ENCODE results near the gene FLNB.

The FLNB gene

DNA sequence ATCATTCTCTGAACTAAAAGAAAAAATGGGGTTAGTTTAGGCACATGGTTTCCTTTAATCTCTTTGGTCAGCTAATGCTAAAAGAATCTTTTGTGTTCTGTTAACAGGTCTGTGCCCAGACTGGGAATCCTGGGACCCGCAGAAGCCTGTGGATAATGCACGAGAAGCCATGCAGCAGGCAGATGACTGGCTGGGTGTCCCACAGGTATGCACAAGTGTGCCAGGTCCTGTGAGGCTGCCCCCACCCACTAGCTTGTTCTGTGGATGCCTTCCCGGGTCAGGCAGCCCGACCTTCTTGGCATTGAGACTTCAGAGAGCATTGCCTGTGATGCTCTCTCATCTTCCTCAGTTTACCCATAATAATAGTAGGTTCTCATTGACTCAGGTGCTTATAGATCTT lies 70.4 kb downstream of the FLNB start:
- H3K27ac ChIP-seq = peak overlapping the region; percentile 34; the same call in 1 of the 2 replicates
- no peak for TF ChIP-seq CTCF (conservative IDR thresholded peaks at IDR 0.05; ENCODE audit: low read depth)
- ChIA-PET POLR2A (ENCODE audit: low non-redundant PET) (no interaction called here), CTCF (no interaction called here)
- no peak for DNase-seq (ENCODE audit: low spot score)

DNA sequence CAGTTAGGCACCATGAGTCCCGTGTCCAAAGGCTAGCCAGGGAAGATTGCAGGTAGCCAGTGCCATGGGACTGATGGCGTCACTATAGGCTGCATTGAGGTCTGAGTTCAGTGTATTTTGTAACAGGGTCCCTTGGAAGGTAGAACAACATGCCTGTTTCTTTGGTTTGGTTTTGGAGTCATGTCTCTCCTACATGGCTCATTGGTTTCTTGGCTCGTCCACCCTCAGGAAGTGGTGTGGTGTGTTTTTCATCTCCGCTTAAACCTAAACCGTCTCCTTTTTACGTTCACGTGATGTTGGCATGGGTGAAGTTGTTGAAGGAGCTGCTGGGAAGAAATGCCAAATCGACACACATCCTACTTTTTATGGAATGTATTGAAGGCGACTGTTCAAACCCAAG lies 71.6 kb downstream of the FLNB start:
- H3K27ac ChIP-seq = no peak overlapping the region

GRCh38 chr3:58082047-58082446 lies 73.8 kb downstream of the FLNB start:
- peak overlapping the region; percentile 31 for H3K27ac ChIP-seq
- ChIA-PET CTCF (no interaction called here), POLR2A (ENCODE audit: low non-redundant PET) (no interaction called here)
- DNase-seq (ENCODE audit: low spot score) = no peak
- no peak for TF ChIP-seq CTCF (conservative IDR thresholded peaks at IDR 0.05; ENCODE audit: low read depth)

More for the DNA sequence above, 71.6 kb downstream of the FLNB start:
- POLR2A ChIA-PET (ENCODE audit: low non-redundant PET) = no interaction called here
- DNase-seq (ENCODE audit: low spot score) = no peak
- no peak for TF ChIP-seq CTCF (conservative IDR thresholded peaks at IDR 0.05; ENCODE audit: low read depth)
- CTCF ChIA-PET = no interaction called here

DNA sequence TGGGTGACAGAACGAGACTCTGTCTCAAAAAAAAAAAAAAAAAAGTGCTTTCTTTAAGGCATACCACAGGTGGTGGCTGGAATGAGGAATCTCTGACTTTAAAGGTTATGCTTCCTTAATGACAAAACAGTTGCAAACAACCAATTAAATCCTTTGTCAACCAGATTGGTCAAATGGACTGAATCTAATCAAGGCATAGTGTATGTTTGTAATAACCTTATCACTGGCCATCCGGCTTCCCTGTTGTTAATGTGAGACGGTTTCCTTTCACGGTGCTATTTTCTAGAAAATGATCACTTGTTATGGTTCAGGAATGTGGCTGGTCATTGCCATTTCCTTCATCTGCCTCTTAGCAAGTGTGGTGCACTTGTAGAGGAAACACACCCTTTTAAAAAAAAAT lies 75.9 kb downstream of the FLNB start:
- ChIA-PET CTCF (no interaction called here), POLR2A (ENCODE audit: low non-redundant PET) (no interaction called here)
- no peak for TF ChIP-seq CTCF (conservative IDR thresholded peaks at IDR 0.05; ENCODE audit: low read depth)
- peak overlapping the region; percentile 35 for H3K27ac ChIP-seq
- DNase-seq (ENCODE audit: low spot score) = no peak

DNA sequence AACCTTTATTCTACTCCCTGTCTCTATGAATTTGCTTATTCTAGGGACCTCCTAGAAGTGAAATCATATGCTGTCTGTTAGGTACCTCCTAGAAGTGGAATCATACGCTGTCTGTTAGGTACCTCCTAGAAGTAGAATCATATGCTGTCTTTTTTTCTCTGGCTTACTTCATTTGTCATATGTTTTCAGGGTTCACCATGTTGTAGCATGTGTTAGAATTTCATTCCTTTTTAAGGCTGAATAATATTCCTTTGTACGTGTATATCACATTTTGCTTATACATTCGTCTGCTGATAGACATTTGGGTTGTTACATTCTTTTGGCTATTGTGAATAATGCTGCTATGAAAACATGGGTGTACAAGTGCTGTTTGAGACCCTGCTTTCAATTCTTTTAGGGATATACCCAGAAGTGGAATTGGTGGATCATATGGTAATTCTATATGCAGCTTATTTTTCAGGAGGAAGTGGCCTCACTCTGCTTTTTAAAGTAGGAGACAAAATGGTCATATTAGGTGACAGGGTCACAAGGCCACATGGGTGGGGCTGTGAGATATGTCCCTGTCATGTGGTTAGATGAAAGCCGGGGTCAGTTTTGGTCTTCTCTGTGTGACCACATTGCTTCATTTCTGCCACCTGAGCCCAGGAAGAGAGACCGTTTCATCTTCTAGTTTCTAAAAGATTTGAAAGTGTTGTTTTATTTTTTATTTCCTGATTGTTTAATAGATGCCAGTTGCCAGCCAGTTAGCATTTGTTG lies 76.7 kb downstream of the FLNB start:
- no peak for DNase-seq (ENCODE audit: low spot score)

GRCh38 chr3:58085616-58086015 lies 77.4 kb downstream of the FLNB start:
- TF ChIP-seq CTCF (conservative IDR thresholded peaks at IDR 0.05; ENCODE audit: low read depth) = no peak
- DNase-seq (ENCODE audit: low spot score) = no peak
- ChIA-PET CTCF (interaction anchor here (0.5 kb wide), 1 partner anchor 19 kb away, joined by 5 read pairs; no protein-coding TSS in a partner anchor), POLR2A (ENCODE audit: low non-redundant PET) (no interaction called here)
- no peak overlapping the region for H3K27ac ChIP-seq

More for the DNA sequence above, 76.7 kb downstream of the FLNB start:
- POLR2A ChIA-PET (ENCODE audit: low non-redundant PET) = no interaction called here
- CTCF ChIA-PET = no interaction called here
- H3K27ac ChIP-seq = no peak overlapping the region
- no peak for TF ChIP-seq CTCF (conservative IDR thresholded peaks at IDR 0.05; ENCODE audit: low read depth)
